ENCODE results near the gene LIMS4.
"Not testable (repeated sequence)": the region's sequence is repeated elsewhere in the genome, so short reads cannot be mapped to it uniquely, and the experiment has no call there.

The LIMS4 gene

GRCh38 chr2:110472171-110473058, at the start of gene LIMS4:
LIMS4 (minus strand) TSS chr2:110472816; CDS start chr2:110472778, 38 bp downstream.
- not testable (repeated sequence) for DNase-seq; H3K27me3 ChIP-seq (ENCODE audit: insufficient read depth, low read depth, severe bottlenecking); H3K4me3 ChIP-seq (ENCODE audit: low read depth, low read length); H3K36me3 ChIP-seq; H3K27ac ChIP-seq; H3K9me3 ChIP-seq (ENCODE audit: severe bottlenecking)

- not testable (repeated sequence) for H3K9me3 ChIP-seq (ENCODE audit: severe bottlenecking); H3K4me3 ChIP-seq (ENCODE audit: low read depth, low read length); DNase-seq; H3K36me3 ChIP-seq; H3K27me3 ChIP-seq (ENCODE audit: insufficient read depth, low read depth, severe bottlenecking); H3K27ac ChIP-seq
These were observed 27.2 kb upstream of the LIMS4 start for GRCh38 chr2:110499755-110500377.

DNA sequence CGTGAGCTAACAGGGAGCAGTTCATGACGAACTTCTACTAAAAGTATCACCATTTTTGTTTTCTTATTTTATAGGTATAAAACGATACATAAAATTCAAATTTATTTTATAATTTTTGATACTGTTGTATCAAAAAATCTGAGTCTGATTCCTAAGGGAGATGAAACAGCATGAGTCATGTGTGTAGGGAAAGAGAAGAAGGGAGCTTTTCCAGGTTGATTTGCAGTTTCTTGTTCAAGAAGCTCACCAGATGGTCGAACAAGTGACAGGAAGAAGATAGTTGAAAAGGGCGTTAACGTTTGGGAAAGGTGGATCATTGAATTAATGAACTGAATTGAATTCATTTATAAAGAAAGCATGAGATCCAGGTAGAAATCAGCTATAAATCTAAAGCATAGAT, 23.4 kb upstream of the LIMS4 start:
- not testable (repeated sequence) for H3K36me3 ChIP-seq; H3K27me3 ChIP-seq (ENCODE audit: insufficient read depth, low read depth, severe bottlenecking); H3K9me3 ChIP-seq (ENCODE audit: severe bottlenecking); H3K27ac ChIP-seq; DNase-seq; H3K4me3 ChIP-seq (ENCODE audit: low read depth, low read length)

DNA sequence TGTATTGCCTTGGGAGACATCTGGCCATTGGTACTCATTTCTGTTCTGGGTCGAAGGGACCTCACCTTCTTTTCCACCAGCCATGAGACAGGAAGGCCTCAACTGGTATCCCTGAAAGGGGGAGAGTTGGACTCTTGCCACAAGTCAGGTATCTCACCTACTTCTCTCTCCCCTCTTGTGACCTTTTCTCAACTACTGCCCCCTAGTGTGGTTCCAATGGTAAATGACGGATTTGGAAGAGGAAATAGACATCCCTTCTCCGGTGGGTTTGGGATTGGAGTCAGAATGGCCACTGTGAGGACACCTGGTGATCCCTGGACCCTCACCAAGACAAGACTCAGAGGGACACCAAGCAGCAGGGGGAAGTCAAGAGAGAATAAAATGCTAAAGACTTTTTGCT, 21.9 kb upstream of the LIMS4 start:
- not testable (repeated sequence) for DNase-seq; H3K9me3 ChIP-seq (ENCODE audit: severe bottlenecking); H3K36me3 ChIP-seq; H3K4me3 ChIP-seq (ENCODE audit: low read depth, low read length); H3K27me3 ChIP-seq (ENCODE audit: insufficient read depth, low read depth, severe bottlenecking); H3K27ac ChIP-seq

DNA sequence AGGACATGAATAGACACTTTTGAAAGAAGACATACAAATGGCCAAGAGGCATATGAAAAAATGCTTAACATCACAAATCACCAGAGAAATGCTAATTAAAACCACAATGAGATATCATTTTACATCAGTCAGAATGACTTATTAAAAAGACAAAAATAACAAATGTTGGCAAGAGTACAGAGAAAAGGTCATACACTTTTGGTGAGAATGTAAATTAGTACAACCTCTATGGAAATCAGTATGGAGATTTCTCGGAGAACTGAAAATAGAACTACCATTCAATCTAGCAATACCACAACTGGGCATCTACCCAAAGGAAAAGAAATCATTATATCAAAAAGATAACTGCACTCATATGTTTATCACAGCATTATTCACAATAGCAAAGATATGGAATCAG, 16.4 kb upstream of the LIMS4 start:
- not testable (repeated sequence) for H3K4me3 ChIP-seq (ENCODE audit: low read depth, low read length)

GRCh38 chr2:110482697-110483096, 10.1 kb upstream of the LIMS4 start:
- not testable (repeated sequence) for H3K36me3 ChIP-seq; H3K27ac ChIP-seq; H3K4me3 ChIP-seq (ENCODE audit: low read depth, low read length); DNase-seq; H3K27me3 ChIP-seq (ENCODE audit: insufficient read depth, low read depth, severe bottlenecking); H3K9me3 ChIP-seq (ENCODE audit: severe bottlenecking)

More for the DNA sequence above, 16.4 kb upstream of the LIMS4 start:
- H3K27me3 ChIP-seq (ENCODE audit: insufficient read depth, low read depth, severe bottlenecking); H3K36me3 ChIP-seq; H3K27ac ChIP-seq; DNase-seq; H3K9me3 ChIP-seq (ENCODE audit: severe bottlenecking): not testable (repeated sequence)

- DNase-seq; H3K9me3 ChIP-seq (ENCODE audit: severe bottlenecking); H3K36me3 ChIP-seq; H3K4me3 ChIP-seq (ENCODE audit: low read depth, low read length); H3K27ac ChIP-seq; H3K27me3 ChIP-seq (ENCODE audit: insufficient read depth, low read depth, severe bottlenecking): not testable (repeated sequence)
These were observed 8.6 kb upstream of the LIMS4 start for GRCh38 chr2:110481200-110481599.

DNA sequence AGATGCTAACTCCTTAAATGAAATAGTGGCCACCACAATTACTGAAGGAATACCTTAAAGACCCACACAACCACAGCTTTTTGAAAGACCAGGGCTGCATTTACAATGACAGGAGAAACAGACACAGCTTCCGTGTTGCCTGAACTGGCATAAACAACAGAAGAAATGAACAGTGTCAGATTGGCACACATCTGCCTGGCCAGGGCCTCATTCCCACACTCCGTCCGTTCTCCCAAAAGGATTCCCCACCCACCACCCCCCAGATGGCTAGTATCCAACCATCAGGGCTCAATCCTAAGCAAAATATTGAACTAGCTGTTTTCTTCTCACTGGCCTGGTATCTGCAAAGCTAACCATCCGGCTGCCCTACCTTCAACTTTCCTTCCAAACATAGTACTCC, 7.5 kb upstream of the LIMS4 start:
- DNase-seq; H3K9me3 ChIP-seq (ENCODE audit: severe bottlenecking); H3K36me3 ChIP-seq; H3K27ac ChIP-seq; H3K4me3 ChIP-seq (ENCODE audit: low read depth, low read length); H3K27me3 ChIP-seq (ENCODE audit: insufficient read depth, low read depth, severe bottlenecking): not testable (repeated sequence)

DNA sequence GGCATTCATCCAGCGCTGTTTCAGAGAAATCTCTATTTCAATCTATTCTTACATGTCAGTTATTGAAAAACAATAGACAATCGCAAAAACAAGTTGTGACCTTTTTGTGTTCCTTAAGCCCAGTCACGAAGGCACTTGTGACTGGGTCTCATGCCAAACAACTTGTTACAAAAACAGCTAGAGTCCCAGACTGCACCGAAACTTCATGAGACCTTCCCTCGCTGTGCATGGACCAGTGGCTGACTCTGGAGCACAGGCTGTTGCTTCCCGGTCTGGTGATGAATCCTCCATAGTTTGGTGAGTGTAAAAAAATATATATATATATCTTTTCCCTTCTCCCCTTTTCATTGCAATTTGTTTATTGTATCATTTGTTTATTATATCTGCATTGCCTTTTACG, 4.8 kb upstream of the LIMS4 start:
- not testable (repeated sequence) for H3K27ac ChIP-seq, DNase-seq, H3K36me3 ChIP-seq

GRCh38 chr2:110476952-110477351, 4.3 kb upstream of the LIMS4 start:
- H3K9me3 ChIP-seq (ENCODE audit: severe bottlenecking); DNase-seq; H3K27ac ChIP-seq; H3K27me3 ChIP-seq (ENCODE audit: insufficient read depth, low read depth, severe bottlenecking); H3K4me3 ChIP-seq (ENCODE audit: low read depth, low read length); H3K36me3 ChIP-seq: not testable (repeated sequence)

More for the DNA sequence above, 4.8 kb upstream of the LIMS4 start:
- H3K9me3 ChIP-seq (ENCODE audit: severe bottlenecking); H3K27me3 ChIP-seq (ENCODE audit: insufficient read depth, low read depth, severe bottlenecking); H3K4me3 ChIP-seq (ENCODE audit: low read depth, low read length): not testable (repeated sequence)

GRCh38 chr2:110475627-110476359, 3.2 kb upstream of the LIMS4 start:
- not testable (repeated sequence) for H3K27ac ChIP-seq; DNase-seq; H3K36me3 ChIP-seq; H3K27me3 ChIP-seq (ENCODE audit: insufficient read depth, low read depth, severe bottlenecking); H3K9me3 ChIP-seq (ENCODE audit: severe bottlenecking); H3K4me3 ChIP-seq (ENCODE audit: low read depth, low read length)

DNA sequence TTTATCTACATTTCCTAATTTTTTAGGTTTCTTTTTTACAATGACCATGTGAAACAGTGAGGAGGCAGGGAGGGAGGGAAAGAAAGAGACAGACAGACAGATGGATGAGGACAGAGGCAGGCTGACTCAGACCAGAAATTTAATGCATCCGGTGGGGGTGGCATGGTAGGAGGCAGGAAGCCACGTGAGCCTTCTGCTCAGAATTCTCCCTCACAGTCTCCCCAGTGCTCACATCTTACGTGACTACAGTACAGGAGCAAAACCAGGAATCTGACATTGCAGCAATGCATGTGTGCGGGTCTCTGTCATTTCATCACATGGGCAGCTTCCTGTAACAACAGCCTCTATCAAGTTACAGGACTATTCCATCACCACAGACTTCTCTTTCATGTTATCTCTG, 2.3 kb upstream of the LIMS4 start:
- not testable (repeated sequence) for H3K9me3 ChIP-seq (ENCODE audit: severe bottlenecking); H3K4me3 ChIP-seq (ENCODE audit: low read depth, low read length); H3K27ac ChIP-seq; H3K27me3 ChIP-seq (ENCODE audit: insufficient read depth, low read depth, severe bottlenecking); DNase-seq; H3K36me3 ChIP-seq

DNA sequence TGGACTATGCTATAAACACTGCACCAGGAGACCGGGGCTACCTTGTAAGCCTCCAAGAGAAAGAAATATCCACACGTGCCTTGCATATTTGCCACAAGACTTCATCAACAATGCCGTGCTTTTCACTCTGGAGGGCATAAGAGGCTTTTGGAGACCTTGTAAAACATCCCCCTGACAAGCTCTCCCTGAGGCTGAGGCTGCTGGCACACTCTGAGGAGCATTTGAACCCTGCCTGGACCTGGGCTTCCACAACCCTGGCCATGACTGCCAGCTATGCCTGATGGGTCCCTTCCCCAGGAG, 393 bp upstream of the LIMS4 start:
- H3K9me3 ChIP-seq (ENCODE audit: severe bottlenecking); H3K27me3 ChIP-seq (ENCODE audit: insufficient read depth, low read depth, severe bottlenecking); H3K36me3 ChIP-seq; H3K4me3 ChIP-seq (ENCODE audit: low read depth, low read length); DNase-seq; H3K27ac ChIP-seq: not testable (repeated sequence)

- H3K27ac ChIP-seq; H3K36me3 ChIP-seq; DNase-seq; H3K4me3 ChIP-seq (ENCODE audit: low read depth, low read length); H3K27me3 ChIP-seq (ENCODE audit: insufficient read depth, low read depth, severe bottlenecking); H3K9me3 ChIP-seq (ENCODE audit: severe bottlenecking): not testable (repeated sequence)
These were observed 3.7 kb downstream of the LIMS4 start for GRCh38 chr2:110468921-110469320.
